Natural killer cell (primary cell): ENCODE measurements around the gene CACNA1A. TPM values are rescaled to one million over a fixed set of nuclear protein-coding genes. Genes with fewer than 3 reads are reported as not detected.

Experiments
- ATAC-seq, 3 donors: fragments of 150-1000 bp in 2 of 3; fragments of 200-7000 bp in 1 of 3; cut with Tn5 transposase; 1 replicate in 1 of 3; 2 replicates in 2 of 3; pipeline ENCODE4 v1.10.0; 2021; ENCODE audit warnings: mild to moderate bottlenecking in 2 of 3, moderate library complexity in 2 of 3
- DNase-seq, 2 donors: peaks; one replicate each; pipeline versions ENCODE4 v3.0.0 to v3.0.0-alpha.2; 2013 to 2021; ENCODE audit warnings: mixed read lengths in 1 of 2
- H3K27ac ChIP-seq: one replicate; pipeline ENCODE4 v1.5.1; 2013; ENCODE audit warnings: mild to moderate bottlenecking, low read length
- H3K27me3 ChIP-seq: one replicate; pipeline ENCODE4 v1.6.1; 2013; ENCODE audit warnings: low read length; ENCODE audit not compliant: control insufficient read depth, insufficient read depth
- H3K36me3 ChIP-seq: one replicate; pipeline ENCODE4 v1.6.1; 2013; ENCODE audit warnings: low read length; ENCODE audit not compliant: control insufficient read depth, insufficient read depth
- H3K4me1 ChIP-seq: one replicate; pipeline ENCODE4 v1.6.1; 2013; ENCODE audit warnings: low read length; ENCODE audit not compliant: control insufficient read depth, insufficient read depth
- H3K4me3 ChIP-seq: one replicate; pipeline ENCODE4 v1.5.1; 2013; ENCODE audit warnings: low read length
- H3K9me3 ChIP-seq: one replicate; pipeline ENCODE4 v1.6.1; 2013; ENCODE audit warnings: low read length; ENCODE audit not compliant: control insufficient read depth, insufficient read depth
- H3K27ac Mint-ChIP-seq, 2 donors: one replicate each; pipeline ENCODE4 v1.8.0; 2022; ENCODE audit warnings: mild to moderate bottlenecking in 2 of 2, mixed read lengths in 2 of 2, moderate library complexity in 1 of 2
- H3K27me3 Mint-ChIP-seq, 2 donors: one replicate each; pipeline ENCODE4 v1.8.0; 2022; ENCODE audit warnings: low read depth in 2 of 2, mixed read lengths in 2 of 2
- H3K36me3 Mint-ChIP-seq: one replicate; pipeline ENCODE4 v1.8.0; 2022; ENCODE audit warnings: mixed read lengths
- H3K4me1 Mint-ChIP-seq, 2 donors: one replicate each; pipeline ENCODE4 v1.8.0; 2022; ENCODE audit warnings: mixed read lengths in 2 of 2
- H3K4me3 Mint-ChIP-seq: one replicate; pipeline ENCODE4 v1.8.0; 2022; ENCODE audit warnings: mild to moderate bottlenecking, moderate library complexity, mixed read lengths
- H3K9me3 Mint-ChIP-seq, 2 donors: one replicate each; pipeline ENCODE4 v1.8.0; 2022; ENCODE audit warnings: mixed read lengths in 2 of 2
- WGBS: methylation state at CpG from one replicate; pipeline ENCODE4 v1.1.7; 2013; ENCODE audit warnings: missing lambda C conversion rate; ENCODE audit not compliant: insufficient coverage; 5-methylcytosine and 5-hydroxymethylcytosine counted together
- intact Hi-C: fragments of 100-400 bp; cut with micrococcal nuclease; formaldehyde crosslinking; loops from one replicate; pipeline ENCODE4 v1.14.2; 2022
- total RNA-seq, 4 donors: library from RNA; stranded (reverse); fragments of 120-200 nt in 1 of 4; gene quantifications; one replicate each; pipeline versions ENCODE4 v1.2.3 to v1.2.4, GENCODE V29; 2013 to 2022
- TF ChIP-seq, protein P1 (sequence below): fragments of 200-600 bp; IDR thresholded peaks from one replicate; pipeline ENCODE4 v1.8.0; 2022; ENCODE audit warnings: antibody characterized with exemption

Gene CACNA1A
- total RNA-seq = under 1 TPM; 0.59 to 0.85 (median 0.75) TPM
- total RNA-seq (2013) = 0.47 TPM

DNA sequence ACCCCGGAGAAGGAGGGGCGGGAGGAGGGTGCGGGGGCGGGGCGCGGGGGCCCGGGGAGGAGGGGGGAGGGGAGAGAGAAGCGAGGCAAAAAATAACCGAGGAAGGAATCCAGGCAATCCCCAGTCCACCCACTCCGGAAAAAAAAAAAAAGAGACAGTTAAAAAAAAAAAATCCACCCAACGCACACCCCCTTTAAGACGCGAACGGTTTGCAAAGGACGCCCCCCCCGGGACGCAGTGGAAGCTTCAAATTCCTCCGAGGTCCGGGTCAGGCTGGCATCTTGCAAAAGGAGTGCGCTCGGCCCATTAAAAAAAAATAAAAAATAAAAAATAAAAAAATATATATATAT, at the start of gene CACNA1A:
CACNA1A (minus strand) TSS at position 9 of the 350 bp plus-strand sequence. CDS start 255 bp downstream, outside the sequence.
- no peaks in the 10 kb centered on the region for H3K4me1 ChIP-seq
- TF ChIP-seq, protein P1, sequence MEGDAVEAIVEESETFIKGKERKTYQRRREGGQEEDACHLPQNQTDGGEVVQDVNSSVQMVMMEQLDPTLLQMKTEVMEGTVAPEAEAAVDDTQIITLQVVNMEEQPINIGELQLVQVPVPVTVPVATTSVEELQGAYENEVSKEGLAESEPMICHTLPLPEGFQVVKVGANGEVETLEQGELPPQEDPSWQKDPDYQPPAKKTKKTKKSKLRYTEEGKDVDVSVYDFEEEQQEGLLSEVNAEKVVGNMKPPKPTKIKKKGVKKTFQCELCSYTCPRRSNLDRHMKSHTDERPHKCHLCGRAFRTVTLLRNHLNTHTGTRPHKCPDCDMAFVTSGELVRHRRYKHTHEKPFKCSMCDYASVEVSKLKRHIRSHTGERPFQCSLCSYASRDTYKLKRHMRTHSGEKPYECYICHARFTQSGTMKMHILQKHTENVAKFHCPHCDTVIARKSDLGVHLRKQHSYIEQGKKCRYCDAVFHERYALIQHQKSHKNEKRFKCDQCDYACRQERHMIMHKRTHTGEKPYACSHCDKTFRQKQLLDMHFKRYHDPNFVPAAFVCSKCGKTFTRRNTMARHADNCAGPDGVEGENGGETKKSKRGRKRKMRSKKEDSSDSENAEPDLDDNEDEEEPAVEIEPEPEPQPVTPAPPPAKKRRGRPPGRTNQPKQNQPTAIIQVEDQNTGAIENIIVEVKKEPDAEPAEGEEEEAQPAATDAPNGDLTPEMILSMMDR = no peak
- intact Hi-C loops = no loop called here
- no peak within 1 kb of the TSS for H3K27ac Mint-ChIP-seq
- H3K36me3 ChIP-seq = no peaks in the 10 kb centered on the region
- H3K9me3 ChIP-seq = no peaks in the 10 kb centered on the region
- peak within 1 kb of the TSS; percentile 17 for H3K4me3 Mint-ChIP-seq
- no peaks in the 10 kb centered on the region for H3K9me3 Mint-ChIP-seq
- no peak for DNase-seq
- no peak within 1 kb of the TSS for H3K27ac ChIP-seq
- H3K27me3 ChIP-seq = peaks cover 16% of the 10 kb centered on the region
- peaks cover 0 to 4% of the 10 kb centered on the region in 2 donors for H3K4me1 Mint-ChIP-seq
- no peak for ATAC-seq
- H3K36me3 Mint-ChIP-seq = no peaks in the 10 kb centered on the region
- WGBS = 0% methylated on average over 2 of the region's 21 CpGs
- no peak within 1 kb of the TSS for H3K4me3 ChIP-seq
- peaks cover 37 to 58% of the 10 kb centered on the region in 2 donors for H3K27me3 Mint-ChIP-seq

DNA sequence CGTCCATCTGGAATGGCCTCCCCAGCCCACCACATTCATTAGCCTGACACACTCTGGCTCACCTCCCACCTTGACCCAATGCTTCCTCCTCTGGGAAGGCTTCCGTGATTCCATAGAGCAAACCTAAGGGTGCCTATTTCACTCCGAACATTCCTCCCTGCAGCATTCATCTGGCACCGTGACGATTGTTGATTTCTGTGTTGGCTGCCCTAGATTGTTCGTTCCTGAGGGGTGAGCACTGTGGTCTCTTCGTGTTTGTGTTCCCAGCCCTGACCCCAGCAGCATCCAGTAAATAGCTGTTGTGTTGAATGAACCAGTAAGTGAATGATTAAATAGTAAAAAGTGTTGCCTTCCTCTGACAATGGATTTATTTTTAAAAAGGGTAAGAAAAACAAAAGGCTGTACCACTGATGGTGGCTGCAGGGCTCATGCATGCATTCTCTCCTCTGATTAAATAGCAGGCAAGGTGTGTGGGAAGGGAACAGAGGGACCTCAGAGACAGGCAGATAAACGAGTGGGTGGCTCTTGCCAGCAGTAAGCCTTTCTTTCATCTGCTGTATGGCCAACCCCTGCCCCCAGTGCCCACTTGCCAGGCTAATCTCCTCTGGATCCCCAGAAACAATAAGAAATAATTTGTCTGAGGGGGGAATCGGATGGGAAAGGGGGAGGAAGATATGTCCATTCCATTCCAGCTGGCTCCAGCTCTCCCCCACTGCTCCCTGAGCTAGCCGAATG, 48.4 kb upstream of the CACNA1A start:
- TF ChIP-seq, protein P1 = no peak
- Histone ChIP-seq H3K27ac (no peak overlapping the region), H3K4me1 (no peaks in the 10 kb centered on the region), H3K36me3 (no peaks in the 10 kb centered on the region), H3K4me3 (no peak overlapping the region), H3K9me3 (no peaks in the 10 kb centered on the region), H3K27me3 (no peaks in the 10 kb centered on the region)
- WGBS = 75% methylated on average over 8 of the region's 10 CpGs
- Mint-ChIP-seq H3K4me1 (no peaks in the 10 kb centered on the region), H3K27me3 (peaks cover 24 to 25% of the 10 kb centered on the region in 2 donors), H3K36me3 (no peaks in the 10 kb centered on the region), H3K4me3 (no peak overlapping the region), H3K9me3 (no peaks in the 10 kb centered on the region), H3K27ac (no peak overlapping the region)
- intact Hi-C loops = no loop called here
- ATAC-seq (no peak), DNase-seq (no peak)

DNA sequence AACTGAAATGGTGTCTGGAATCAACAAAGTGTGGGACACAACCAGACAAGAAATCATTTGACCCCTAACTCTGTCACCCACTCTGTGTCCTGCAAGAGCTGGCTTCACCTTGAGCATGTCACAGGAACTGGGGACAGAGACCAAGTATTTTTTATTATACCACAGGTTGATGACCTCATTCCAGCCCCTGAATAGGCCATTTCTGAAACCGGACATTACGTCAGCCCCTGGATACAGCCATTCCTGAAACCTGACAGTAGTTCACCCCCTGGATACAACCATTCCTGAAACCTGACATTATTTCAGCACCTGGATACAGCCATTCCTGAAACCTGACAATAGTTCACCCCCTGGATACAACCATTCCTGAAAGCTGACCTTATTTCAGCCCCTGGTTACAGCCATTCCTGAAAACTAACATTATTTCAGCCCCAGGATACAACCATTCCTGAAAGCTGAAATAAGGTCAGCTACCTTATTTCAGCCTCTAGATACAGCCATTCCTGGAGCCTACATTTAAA, 47.7 kb upstream of the CACNA1A start:
- no peaks in the 10 kb centered on the region for H3K4me1 Mint-ChIP-seq
- no peaks in the 10 kb centered on the region for H3K36me3 Mint-ChIP-seq
- H3K4me3 Mint-ChIP-seq = no peak overlapping the region
- Histone ChIP-seq H3K4me3 (no peak overlapping the region), H3K4me1 (no peaks in the 10 kb centered on the region), H3K36me3 (no peaks in the 10 kb centered on the region), H3K27ac (no peak overlapping the region), H3K9me3 (no peaks in the 10 kb centered on the region), H3K27me3 (no peaks in the 10 kb centered on the region)
- no peak for DNase-seq
- ATAC-seq = no peak
- H3K9me3 Mint-ChIP-seq = no peaks in the 10 kb centered on the region
- 90% methylated on average over 2 of the region's 2 CpGs for WGBS
- TF ChIP-seq, protein P1 = no peak
- peaks cover 22 to 32% of the 10 kb centered on the region in 2 donors for H3K27me3 Mint-ChIP-seq
- intact Hi-C loops = no loop called here
- no peak overlapping the region for H3K27ac Mint-ChIP-seq
